MM.1S (cell line): ENCODE results near the gene PIWIL1.

ENCODE experiments used
- EZH2phosphoT487 ChIP-seq: fragments of 300-600 bp; sonication (generic); IDR thresholded peaks from 2 replicates; pipeline ENCODE4 v1.6.1; 2018; ENCODE audit warnings: antibody characterized with exemption, low read length
- TF ChIP-seq, protein P1 (sequence below): fragments of 300-600 bp; sonication (generic); IDR thresholded peaks from 2 replicates; pipeline ENCODE4 v1.5.1; 2016; ENCODE audit warnings: antibody characterized with exemption, low read length, mixed read lengths

GRCh38 chr12:130337488-130338303, at the start of gene PIWIL1:
- TF ChIP-seq, protein P1, sequence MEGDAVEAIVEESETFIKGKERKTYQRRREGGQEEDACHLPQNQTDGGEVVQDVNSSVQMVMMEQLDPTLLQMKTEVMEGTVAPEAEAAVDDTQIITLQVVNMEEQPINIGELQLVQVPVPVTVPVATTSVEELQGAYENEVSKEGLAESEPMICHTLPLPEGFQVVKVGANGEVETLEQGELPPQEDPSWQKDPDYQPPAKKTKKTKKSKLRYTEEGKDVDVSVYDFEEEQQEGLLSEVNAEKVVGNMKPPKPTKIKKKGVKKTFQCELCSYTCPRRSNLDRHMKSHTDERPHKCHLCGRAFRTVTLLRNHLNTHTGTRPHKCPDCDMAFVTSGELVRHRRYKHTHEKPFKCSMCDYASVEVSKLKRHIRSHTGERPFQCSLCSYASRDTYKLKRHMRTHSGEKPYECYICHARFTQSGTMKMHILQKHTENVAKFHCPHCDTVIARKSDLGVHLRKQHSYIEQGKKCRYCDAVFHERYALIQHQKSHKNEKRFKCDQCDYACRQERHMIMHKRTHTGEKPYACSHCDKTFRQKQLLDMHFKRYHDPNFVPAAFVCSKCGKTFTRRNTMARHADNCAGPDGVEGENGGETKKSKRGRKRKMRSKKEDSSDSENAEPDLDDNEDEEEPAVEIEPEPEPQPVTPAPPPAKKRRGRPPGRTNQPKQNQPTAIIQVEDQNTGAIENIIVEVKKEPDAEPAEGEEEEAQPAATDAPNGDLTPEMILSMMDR: no peak
- no peak for TF ChIP-seq EZH2phosphoT487
